ENCODE data around the gene DCTN5.

DNA sequence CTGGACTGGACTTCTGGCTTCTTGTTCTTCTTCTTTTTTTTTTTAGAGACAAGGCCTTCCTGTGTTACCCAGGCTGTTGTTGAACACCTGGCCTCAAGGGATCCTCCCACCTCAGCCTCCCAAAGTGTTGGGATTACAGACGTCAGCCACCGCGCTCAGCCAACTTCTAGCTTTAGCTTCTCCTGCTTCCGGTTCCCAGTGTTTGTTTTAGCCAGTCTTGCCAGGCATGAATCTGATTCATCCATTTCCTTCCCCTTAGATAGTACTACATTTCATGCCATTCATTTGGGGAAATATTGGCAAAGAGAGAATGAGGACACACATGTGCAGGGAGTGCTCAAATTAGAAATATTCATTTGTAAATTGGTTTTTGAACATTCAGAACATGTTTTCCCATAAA is 33.1 kb upstream of the DCTN5 start:
- TF ChIP-seq USF1 (IDR thresholded peaks at IDR 0.05; ENCODE audit: borderline replicate concordance, low read depth) (no peak), NFIC (IDR thresholded peaks at IDR 0.05; ENCODE audit: borderline replicate concordance) (no peak), CTCF (IDR thresholded peaks at IDR 0.05) (no peak), USF2 (IDR thresholded peaks at IDR 0.05; ENCODE audit: borderline replicate concordance, low read depth, low read length) (no peak), FOXJ3 (CRISPR knock-in tag; IDR thresholded peaks at IDR 0.05) (no peak), ELF1 (IDR thresholded peaks at IDR 0.05) (no peak), JUND (IDR thresholded peaks at IDR 0.05) (no peak)
- TF ChIP-seq, protein P1, sequence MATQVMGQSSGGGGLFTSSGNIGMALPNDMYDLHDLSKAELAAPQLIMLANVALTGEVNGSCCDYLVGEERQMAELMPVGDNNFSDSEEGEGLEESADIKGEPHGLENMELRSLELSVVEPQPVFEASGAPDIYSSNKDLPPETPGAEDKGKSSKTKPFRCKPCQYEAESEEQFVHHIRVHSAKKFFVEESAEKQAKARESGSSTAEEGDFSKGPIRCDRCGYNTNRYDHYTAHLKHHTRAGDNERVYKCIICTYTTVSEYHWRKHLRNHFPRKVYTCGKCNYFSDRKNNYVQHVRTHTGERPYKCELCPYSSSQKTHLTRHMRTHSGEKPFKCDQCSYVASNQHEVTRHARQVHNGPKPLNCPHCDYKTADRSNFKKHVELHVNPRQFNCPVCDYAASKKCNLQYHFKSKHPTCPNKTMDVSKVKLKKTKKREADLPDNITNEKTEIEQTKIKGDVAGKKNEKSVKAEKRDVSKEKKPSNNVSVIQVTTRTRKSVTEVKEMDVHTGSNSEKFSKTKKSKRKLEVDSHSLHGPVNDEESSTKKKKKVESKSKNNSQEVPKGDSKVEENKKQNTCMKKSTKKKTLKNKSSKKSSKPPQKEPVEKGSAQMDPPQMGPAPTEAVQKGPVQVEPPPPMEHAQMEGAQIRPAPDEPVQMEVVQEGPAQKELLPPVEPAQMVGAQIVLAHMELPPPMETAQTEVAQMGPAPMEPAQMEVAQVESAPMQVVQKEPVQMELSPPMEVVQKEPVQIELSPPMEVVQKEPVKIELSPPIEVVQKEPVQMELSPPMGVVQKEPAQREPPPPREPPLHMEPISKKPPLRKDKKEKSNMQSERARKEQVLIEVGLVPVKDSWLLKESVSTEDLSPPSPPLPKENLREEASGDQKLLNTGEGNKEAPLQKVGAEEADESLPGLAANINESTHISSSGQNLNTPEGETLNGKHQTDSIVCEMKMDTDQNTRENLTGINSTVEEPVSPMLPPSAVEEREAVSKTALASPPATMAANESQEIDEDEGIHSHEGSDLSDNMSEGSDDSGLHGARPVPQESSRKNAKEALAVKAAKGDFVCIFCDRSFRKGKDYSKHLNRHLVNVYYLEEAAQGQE (IDR thresholded peaks at IDR 0.05; ENCODE audit: low read depth, low read length): no peak

Measured in SK-N-SH (cell line).